ENCODE data around the gene THBS4.

DNA sequence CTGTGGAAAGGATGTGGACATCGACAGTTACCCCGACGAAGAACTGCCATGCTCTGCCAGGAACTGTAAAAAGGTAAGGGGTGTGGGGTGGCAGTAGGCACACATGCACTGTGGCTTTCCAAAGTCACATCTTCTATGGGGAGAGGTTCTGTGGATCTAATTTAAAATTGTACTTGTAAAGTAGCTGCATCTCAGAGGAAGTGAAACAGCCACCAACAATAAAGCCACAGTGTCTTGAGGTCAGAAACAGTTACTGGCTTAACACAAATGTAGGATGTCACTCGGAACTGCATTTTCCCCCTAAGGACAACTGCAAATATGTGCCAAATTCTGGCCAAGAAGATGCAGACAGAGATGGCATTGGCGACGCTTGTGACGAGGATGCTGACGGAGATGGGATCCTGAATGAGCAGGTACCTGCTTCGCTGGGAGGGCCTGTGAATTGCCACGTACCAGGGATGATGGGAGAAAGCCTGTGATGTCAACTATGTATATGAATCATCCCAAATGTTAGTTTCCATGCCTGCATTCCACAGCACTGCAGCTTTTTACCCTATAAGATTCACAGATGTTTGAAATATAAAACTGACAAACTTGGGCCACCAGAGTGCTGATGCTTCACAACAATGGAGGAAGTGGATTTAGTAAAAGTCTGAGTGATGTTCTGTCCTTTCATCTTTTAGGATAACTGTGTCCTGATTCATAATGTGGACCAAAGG, 35.3 kb downstream of the THBS4 start:
- TF ChIP-seq, protein P1, sequence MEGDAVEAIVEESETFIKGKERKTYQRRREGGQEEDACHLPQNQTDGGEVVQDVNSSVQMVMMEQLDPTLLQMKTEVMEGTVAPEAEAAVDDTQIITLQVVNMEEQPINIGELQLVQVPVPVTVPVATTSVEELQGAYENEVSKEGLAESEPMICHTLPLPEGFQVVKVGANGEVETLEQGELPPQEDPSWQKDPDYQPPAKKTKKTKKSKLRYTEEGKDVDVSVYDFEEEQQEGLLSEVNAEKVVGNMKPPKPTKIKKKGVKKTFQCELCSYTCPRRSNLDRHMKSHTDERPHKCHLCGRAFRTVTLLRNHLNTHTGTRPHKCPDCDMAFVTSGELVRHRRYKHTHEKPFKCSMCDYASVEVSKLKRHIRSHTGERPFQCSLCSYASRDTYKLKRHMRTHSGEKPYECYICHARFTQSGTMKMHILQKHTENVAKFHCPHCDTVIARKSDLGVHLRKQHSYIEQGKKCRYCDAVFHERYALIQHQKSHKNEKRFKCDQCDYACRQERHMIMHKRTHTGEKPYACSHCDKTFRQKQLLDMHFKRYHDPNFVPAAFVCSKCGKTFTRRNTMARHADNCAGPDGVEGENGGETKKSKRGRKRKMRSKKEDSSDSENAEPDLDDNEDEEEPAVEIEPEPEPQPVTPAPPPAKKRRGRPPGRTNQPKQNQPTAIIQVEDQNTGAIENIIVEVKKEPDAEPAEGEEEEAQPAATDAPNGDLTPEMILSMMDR (IDR thresholded peaks at IDR 0.05; ENCODE audit: low read depth, low read length, poor library complexity, severe bottlenecking) = no peak
- TF ChIP-seq EZH2phosphoT487 (IDR thresholded peaks at IDR 0.05; ENCODE audit: borderline replicate concordance, low read length) = no peak
